Cardiac fibroblast (primary cell): ENCODE data around the gene INPP1.

Experiments
- DNase-seq, 2 donors: peaks; one replicate each; pipeline versions ENCODE4 v3.0.0 to v3.0.0-alpha.2; 2010; ENCODE audit warnings: low read depth in 2 of 2
- H3K4me3 ChIP-seq, 2 donors: replicated peaks in 1 of 2; 1 replicate in 1 of 2; 2 replicates in 1 of 2; pipeline ENCODE4 v1.5.1; 2011; ENCODE audit warnings: low read depth in 2 of 2, low read length in 2 of 2, mild to moderate bottlenecking in 2 of 2, moderate library complexity in 1 of 2
- TF ChIP-seq, protein P1 (sequence below): IDR thresholded peaks from one replicate; pipeline ENCODE4 v1.5.1; 2011; ENCODE audit warnings: low read depth, mild to moderate bottlenecking, low read length, inconsistent platforms

Gene INPP1

DNA sequence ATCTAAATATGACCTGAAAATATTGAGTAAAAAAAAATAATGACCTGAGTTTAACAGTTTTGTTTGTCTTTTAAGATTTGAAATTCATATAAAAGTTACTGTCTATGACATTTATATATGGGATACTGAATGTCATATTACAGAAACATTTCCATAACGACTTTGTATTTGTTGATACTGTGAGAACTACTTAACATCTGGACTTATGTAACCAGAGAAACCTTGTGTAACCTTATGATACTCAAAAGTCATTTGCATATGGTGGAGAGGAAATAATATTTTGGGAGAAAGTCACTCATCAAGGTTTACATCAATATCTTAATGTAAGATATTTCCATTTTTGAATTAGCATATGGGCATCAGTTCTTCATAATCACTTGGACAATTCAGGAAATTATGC is 77.4 kb downstream of the INPP1 start:
- H3K4me3 ChIP-seq, result no peak overlapping the region
- TF ChIP-seq, protein P1, sequence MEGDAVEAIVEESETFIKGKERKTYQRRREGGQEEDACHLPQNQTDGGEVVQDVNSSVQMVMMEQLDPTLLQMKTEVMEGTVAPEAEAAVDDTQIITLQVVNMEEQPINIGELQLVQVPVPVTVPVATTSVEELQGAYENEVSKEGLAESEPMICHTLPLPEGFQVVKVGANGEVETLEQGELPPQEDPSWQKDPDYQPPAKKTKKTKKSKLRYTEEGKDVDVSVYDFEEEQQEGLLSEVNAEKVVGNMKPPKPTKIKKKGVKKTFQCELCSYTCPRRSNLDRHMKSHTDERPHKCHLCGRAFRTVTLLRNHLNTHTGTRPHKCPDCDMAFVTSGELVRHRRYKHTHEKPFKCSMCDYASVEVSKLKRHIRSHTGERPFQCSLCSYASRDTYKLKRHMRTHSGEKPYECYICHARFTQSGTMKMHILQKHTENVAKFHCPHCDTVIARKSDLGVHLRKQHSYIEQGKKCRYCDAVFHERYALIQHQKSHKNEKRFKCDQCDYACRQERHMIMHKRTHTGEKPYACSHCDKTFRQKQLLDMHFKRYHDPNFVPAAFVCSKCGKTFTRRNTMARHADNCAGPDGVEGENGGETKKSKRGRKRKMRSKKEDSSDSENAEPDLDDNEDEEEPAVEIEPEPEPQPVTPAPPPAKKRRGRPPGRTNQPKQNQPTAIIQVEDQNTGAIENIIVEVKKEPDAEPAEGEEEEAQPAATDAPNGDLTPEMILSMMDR, result no peak
- no peak for DNase-seq
